GM12878 (cell line): ENCODE results near the gene MXRA8. TPM values are rescaled to one million over a fixed set of nuclear protein-coding genes. Genes with fewer than 3 reads are reported as not detected.

Experiments used
- ATAC-seq: fragments of 200-7000 bp; cut with Tn5 transposase; 3 replicates; pipeline ENCODE4 v1.9.1; 2020; ENCODE audit warnings: mild to moderate bottlenecking, moderate library complexity
- BruUV-seq: library from RNA; stranded (reverse); fragments of 400-500 nt; replicated peaks from 2 replicates; lab custom pipeline; 2021; lab: Mats Ljungman, UMichigan
- CTCF ChIA-PET: fragments of 300-600 bp; sonication (Branson Sonifier 250); formaldehyde crosslinking; extraction: SDS; loops from one replicate; lab custom pipeline; 2021; ENCODE audit warnings: inconsistent platforms; lab: Yijun Ruan, JAX
- POLR2A ChIA-PET: fragments of 350-600 bp; formaldehyde crosslinking; extraction: SDS; loops from one replicate; lab custom pipeline; 2021; ENCODE audit warnings: inconsistent platforms; lab: Charles Lee
- RAD21 ChIA-PET: fragments of 300-600 bp; sonication (Branson Sonifier 250); formaldehyde crosslinking; loops from one replicate; lab custom pipeline; 2023; ENCODE audit warnings: antibody characterized with exemption; ENCODE audit not compliant: unreplicated experiment; lab: Charles Lee
- SMC1A ChIA-PET: fragments of 300-600 bp; sonication (Branson Sonifier 250); formaldehyde crosslinking; loops from one replicate; lab custom pipeline; 2023; ENCODE audit not compliant: unreplicated experiment, uncharacterized antibody; lab: Charles Lee
- DNase-seq: peaks from one replicate; pipeline ENCODE4 v3.0.0-alpha.2; 2011; ENCODE audit warnings: low read depth, low spot score
- FAIRE-seq: peaks from 3 replicates; lab custom pipeline; 2011; peaks lifted over from hg19 to GRCh38; lab: Jason Lieb, UNC
- H2AFZ ChIP-seq: 2 replicates; pipeline ENCODE4 v1.6.0; 2011; ENCODE audit warnings: low read depth, low read length, control low read depth; ENCODE audit not compliant: control insufficient read depth
- H3K27ac ChIP-seq: 2 replicates; pipeline ENCODE4 v1.5.1; 2011; ENCODE audit warnings: control low read depth; ENCODE audit not compliant: control insufficient read depth, insufficient read depth
- H3K27me3 ChIP-seq, 2 experiments: replicated peaks in 1 of 2; 2 replicates each; pipeline versions ENCODE4 v1.6.0 to v1.6.1; 2011; ENCODE audit warnings: low read length in 1 of 2; ENCODE audit not compliant: control insufficient read depth in 2 of 2, insufficient read depth in 2 of 2
- H3K36me3 ChIP-seq, 2 experiments: 2 replicates each; pipeline ENCODE4 v1.5.1; 2011; ENCODE audit warnings: low read length in 1 of 2; ENCODE audit not compliant: control insufficient read depth in 2 of 2, insufficient read depth in 2 of 2
- H3K4me1 ChIP-seq: 2 replicates; pipeline ENCODE4 v1.6.1; 2011; ENCODE audit warnings: mild to moderate bottlenecking, low read length, moderate library complexity, mixed read lengths; ENCODE audit not compliant: control insufficient read depth, insufficient read depth
- H3K4me2 ChIP-seq: 2 replicates; pipeline ENCODE4 v1.6.0; 2011; ENCODE audit warnings: control low read depth; ENCODE audit not compliant: control insufficient read depth, insufficient read depth
- H3K4me3 ChIP-seq: fragments of 200-600 bp; sonication (generic); 2 replicates; pipeline ENCODE4 v1.5.1; 2016
- H3K79me2 ChIP-seq: 2 replicates; pipeline ENCODE4 v1.6.0; 2011; ENCODE audit warnings: low read length; ENCODE audit not compliant: control insufficient read depth, insufficient read depth
- H3K9ac ChIP-seq: 2 replicates; pipeline ENCODE4 v1.8.0; 2011; ENCODE audit warnings: low read length, control low read depth, mixed read lengths; ENCODE audit not compliant: control insufficient read depth, insufficient read depth
- H3K9me3 ChIP-seq: replicated peaks from 3 replicates; pipeline ENCODE4 v1.5.1; 2011; ENCODE audit warnings: mild to moderate bottlenecking, low read length; ENCODE audit not compliant: control insufficient read depth, insufficient read depth
- H4K20me1 ChIP-seq: 2 replicates; pipeline ENCODE4 v1.6.0; 2011; ENCODE audit not compliant: control insufficient read depth, insufficient read depth
- CEBPB ChIP-seq, 2 experiments: fragments of 150-350 bp in 1 of 2; IDR thresholded peaks; 2 replicates each; pipeline ENCODE4 v1.6.1; 2012 to 2014; ENCODE audit warnings: low read depth in 2 of 2, low read length in 2 of 2, borderline replicate concordance in 1 of 2, inconsistent platforms in 1 of 2
- ETV6 ChIP-seq, 2 experiments: fragments of 450-650 bp in 1 of 2; IDR thresholded peaks in 1 of 2; conservative IDR thresholded peaks in 1 of 2; 2 replicates each; pipeline ENCODE4 v1.6.1; 2014; ENCODE audit warnings: antibody characterized with exemption in 1 of 2, borderline replicate concordance in 1 of 2, low read depth in 1 of 2, mild to moderate bottlenecking in 1 of 2, moderate library complexity in 1 of 2
- IRF3 ChIP-seq: fragments of 450-650 bp; IDR thresholded peaks from 2 replicates; pipeline ENCODE4 v1.6.1; 2014; ENCODE audit warnings: mild to moderate bottlenecking
- IRF4 ChIP-seq: IDR thresholded peaks from 2 replicates; pipeline ENCODE4 v1.6.1; 2011; ENCODE audit warnings: low read depth, low read length
- MEF2A ChIP-seq: IDR thresholded peaks from 2 replicates; pipeline ENCODE4 v1.6.1; 2011; ENCODE audit warnings: low read depth, mild to moderate bottlenecking, low read length, moderate library complexity; ENCODE audit not compliant: insufficient read depth
- MLLT1 ChIP-seq: fragments of 450-650 bp; IDR thresholded peaks from 2 replicates; pipeline ENCODE4 v1.6.1; 2016; ENCODE audit warnings: mild to moderate bottlenecking
- MYC ChIP-seq: IDR thresholded peaks from 2 replicates; pipeline ENCODE4 v1.6.1; 2011; ENCODE audit warnings: mild to moderate bottlenecking, low read length, moderate library complexity, inconsistent platforms; ENCODE audit not compliant: insufficient read depth, insufficient replicate concordance, insufficient read length, severe bottlenecking
- NFIC ChIP-seq: IDR thresholded peaks from 2 replicates; pipeline ENCODE4 v1.6.1; 2012; ENCODE audit warnings: low read depth, mild to moderate bottlenecking, inconsistent platforms, low read length, moderate library complexity
- NR2C1 ChIP-seq: fragments of 450-650 bp; IDR thresholded peaks from 2 replicates; pipeline ENCODE4 v1.6.1; 2017; ENCODE audit warnings: antibody characterized with exemption, mild to moderate bottlenecking, moderate library complexity
- NR2C2 ChIP-seq: IDR thresholded peaks from 2 replicates; pipeline ENCODE4 v1.6.1; 2011; ENCODE audit warnings: borderline replicate concordance, low read depth; ENCODE audit not compliant: control insufficient read depth, insufficient read length
- RELB ChIP-seq: fragments of 450-650 bp; IDR thresholded peaks from 2 replicates; pipeline ENCODE4 v1.6.1; 2017; ENCODE audit warnings: low read depth, mild to moderate bottlenecking, moderate library complexity
- SMARCA5 ChIP-seq: fragments of 450-650 bp; IDR thresholded peaks from 2 replicates; pipeline ENCODE4 v1.6.1; 2017; ENCODE audit warnings: mild to moderate bottlenecking
- SP1 ChIP-seq: IDR thresholded peaks from one replicate; pipeline ENCODE4 v1.6.1; 2011; ENCODE audit warnings: low read depth, low read length
- TAF1 ChIP-seq: IDR thresholded peaks from 2 replicates; pipeline ENCODE4 v1.6.1; 2011; ENCODE audit warnings: mild to moderate bottlenecking, low read depth, low read length, borderline replicate concordance
- TCF7 ChIP-seq: IDR thresholded peaks from 2 replicates; pipeline ENCODE4 v1.6.1; 2014; ENCODE audit warnings: antibody characterized with exemption, borderline replicate concordance
- WGBS: methylation state at CpG from one replicate; pipeline ENCODE4 v1.1.6; 2016; ENCODE audit warnings: low lambda C conversion rate; ENCODE audit not compliant: insufficient replicate concordance, insufficient coverage; ENCODE audit errors: missing lambda C conversion rate; 5-methylcytosine and 5-hydroxymethylcytosine counted together
- in situ Hi-C: fragments of 300-500 bp; cut with MboI; formaldehyde crosslinking; loops from 9 replicates; pipeline ENCODE4 v1.14.3; 2018; ENCODE audit warnings: mixed read lengths
- intact Hi-C: fragments of 100-400 bp; cut with micrococcal nuclease; formaldehyde crosslinking; loops from one replicate; pipeline ENCODE4 v1.14.2; 2022; ENCODE audit not compliant: unreplicated experiment
- polyA plus RNA-seq, 11 experiments: library from polyadenylated mRNA; depleted of rRNA in 4 of 11; unstranded in 6 of 11; stranded (reverse) in 5 of 11; fragments of >200 nt; fragmentation: Nextera tagmentation in 4 of 11; fragmentation: Illumina TruSeq in 1 of 11; extraction: Ambion mirVana in 4 of 11; extraction: Trizol in 1 of 11; gene quantifications; 1 replicate in 1 of 11; 2 replicates in 10 of 11; pipeline versions ENCODE4 v1.2.1 to v1.2.3, GENCODE V29; 2011 to 2016; ENCODE audit warnings: inconsistent platforms in 2 of 11, missing spikeins in 2 of 11, low read depth in 1 of 11
- total RNA-seq, 4 experiments: library from RNA; depleted of rRNA in 3 of 4; stranded (reverse); fragments of >200 nt in 3 of 4; fragmentation: Illumina TruSeq in 1 of 4; extraction: Trizol in 1 of 4; gene quantifications; 2 replicates each; pipeline versions ENCODE4 v1.2.1 to v1.2.3, GENCODE V29; 2013 to 2021
- TF ChIP-seq, protein P1 (sequence below): fragments of 450-650 bp; IDR thresholded peaks from 2 replicates; pipeline ENCODE4 v1.6.1; 2018; ENCODE audit warnings: mild to moderate bottlenecking, low read depth, moderate library complexity; ENCODE audit not compliant: partially characterized antibody

Gene MXRA8
- total and polyA plus RNA-seq, 10 of the 15 experiments (the other 5 are each of a cell fraction or from before 2014, with no cell fraction given): 0.11 to 0.54 (median 0.21) TPM; not detected in 6

GRCh38 chr1:1330366-1331067, 27.8 kb downstream of the MXRA8 start:
- ChIA-PET CTCF (no interaction called here), SMC1A (no interaction called here), POLR2A (no interaction called here), RAD21 (no interaction called here)
- Histone ChIP-seq H2AFZ (no peak overlapping the region), H3K36me3 (no peaks in the 10 kb centered on the region), H3K9ac (no peak overlapping the region), H3K27me3 (no peaks in the 10 kb centered on the region), H3K79me2 (peaks cover 4% of the 10 kb centered on the region), H3K4me3 (no peak overlapping the region), H3K9me3 (no peaks in the 10 kb centered on the region), H3K4me1 (peaks cover 3% of the 10 kb centered on the region; the same call in 1 of the 2 replicates), H3K4me2 (no peak overlapping the region), H4K20me1 (no peaks in the 10 kb centered on the region), H3K27ac (no peak overlapping the region)
- intact Hi-C loops (no loop called here), in situ Hi-C loops (no loop called here)
- FAIRE-seq: no peak
- DNase-seq: no peak
- 12% methylated on average over 15 of the region's 15 CpGs for WGBS
- no TSS peak for BruUV-seq
- ATAC-seq: no peak
- TF ChIP-seq IRF4 (no peak), TCF7 (no peak), NFIC (no peak), MYC (no peak), RELB (no peak), NR2C1 (no peak), IRF3 (no peak), CEBPB (IDR thresholded peaks at IDR 0.05; ENCODE audit: borderline replicate concordance in 1 of 2, low read depth in 2 of 2, low read length in 2 of 2) (no peak), SMARCA5 (no peak), MEF2A (no peak), ETV6 (conservative IDR thresholded peaks at IDR 0.05 in 1 of 2, IDR thresholded peaks at IDR 0.05 in 1 of 2; ENCODE audit: borderline replicate concordance in 1 of 2, low read depth in 1 of 2) (no peak), TAF1 (no peak), SP1 (no peak), MLLT1 (no peak), NR2C2 (no peak)
- TF ChIP-seq, protein P1, sequence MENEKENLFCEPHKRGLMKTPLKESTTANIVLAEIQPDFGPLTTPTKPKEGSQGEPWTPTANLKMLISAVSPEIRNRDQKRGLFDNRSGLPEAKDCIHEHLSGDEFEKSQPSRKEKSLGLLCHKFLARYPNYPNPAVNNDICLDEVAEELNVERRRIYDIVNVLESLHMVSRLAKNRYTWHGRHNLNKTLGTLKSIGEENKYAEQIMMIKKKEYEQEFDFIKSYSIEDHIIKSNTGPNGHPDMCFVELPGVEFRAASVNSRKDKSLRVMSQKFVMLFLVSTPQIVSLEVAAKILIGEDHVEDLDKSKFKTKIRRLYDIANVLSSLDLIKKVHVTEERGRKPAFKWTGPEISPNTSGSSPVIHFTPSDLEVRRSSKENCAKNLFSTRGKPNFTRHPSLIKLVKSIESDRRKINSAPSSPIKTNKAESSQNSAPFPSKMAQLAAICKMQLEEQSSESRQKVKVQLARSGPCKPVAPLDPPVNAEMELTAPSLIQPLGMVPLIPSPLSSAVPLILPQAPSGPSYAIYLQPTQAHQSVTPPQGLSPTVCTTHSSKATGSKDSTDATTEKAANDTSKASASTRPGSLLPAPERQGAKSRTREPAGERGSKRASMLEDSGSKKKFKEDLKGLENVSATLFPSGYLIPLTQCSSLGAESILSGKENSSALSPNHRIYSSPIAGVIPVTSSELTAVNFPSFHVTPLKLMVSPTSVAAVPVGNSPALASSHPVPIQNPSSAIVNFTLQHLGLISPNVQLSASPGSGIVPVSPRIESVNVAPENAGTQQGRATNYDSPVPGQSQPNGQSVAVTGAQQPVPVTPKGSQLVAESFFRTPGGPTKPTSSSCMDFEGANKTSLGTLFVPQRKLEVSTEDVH: no peak
